ENCODE data around the gene C1D.

C1D gene

DNA sequence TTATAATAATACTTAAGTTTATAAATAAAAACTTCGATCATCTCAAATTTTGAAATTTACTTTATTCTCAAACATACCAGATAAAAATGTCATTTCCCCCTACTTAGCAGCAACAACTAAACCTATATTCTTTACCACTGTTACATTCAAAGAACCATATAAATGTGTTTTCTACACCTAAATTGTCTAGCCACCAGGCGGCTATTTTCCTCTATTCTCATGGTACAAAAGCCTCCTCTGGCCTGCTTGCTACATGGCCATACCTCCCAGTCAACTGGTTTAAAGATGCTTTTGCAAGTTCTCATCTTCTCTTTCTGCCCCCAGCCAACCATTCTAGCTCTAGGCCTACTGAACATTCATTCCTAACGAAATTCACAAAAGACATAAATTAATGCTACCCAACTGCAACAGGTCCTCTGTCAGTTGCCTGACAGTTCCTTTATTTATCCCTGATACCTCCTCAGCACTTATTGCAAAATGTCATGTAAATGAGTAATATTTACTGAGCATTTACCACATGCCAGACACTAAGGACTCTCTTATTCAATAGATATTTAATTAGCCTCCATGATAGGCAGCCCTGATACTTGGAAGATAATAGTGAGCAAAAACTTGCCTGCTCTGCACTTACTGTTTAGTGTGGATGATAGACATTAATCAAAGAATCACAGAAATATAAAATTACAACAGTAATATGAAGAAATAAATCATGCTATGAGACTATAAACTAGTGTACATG is 5.0 kb downstream of the C1D start:
- no peak for DNase-seq (ENCODE audit: low read depth)

GRCh38 chr2:68052717-68053422 is 9.9 kb downstream of the C1D start:
- DNase-seq (ENCODE audit: low read depth), result no peak

DNA sequence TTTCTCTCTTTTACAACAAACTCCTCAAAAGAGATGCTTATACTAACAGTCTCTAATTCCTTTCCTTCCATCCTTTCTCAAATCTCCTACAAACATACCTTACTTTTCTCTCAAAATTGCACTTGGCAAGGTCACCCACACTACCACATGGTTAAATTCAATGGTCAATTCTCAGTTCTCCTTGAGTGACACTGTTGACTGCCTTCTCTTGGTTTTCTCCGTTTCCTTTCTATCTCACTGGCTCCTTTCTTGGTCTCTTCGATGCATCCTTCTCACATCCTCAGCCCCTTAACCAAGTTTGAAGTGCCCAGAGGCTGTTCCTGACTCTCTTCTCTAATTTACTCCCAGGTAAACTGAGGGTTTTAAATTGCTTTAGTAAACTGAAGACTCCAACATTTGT is 12.5 kb downstream of the C1D start:
- DNase-seq (ENCODE audit: low read depth), result no peak

DNA sequence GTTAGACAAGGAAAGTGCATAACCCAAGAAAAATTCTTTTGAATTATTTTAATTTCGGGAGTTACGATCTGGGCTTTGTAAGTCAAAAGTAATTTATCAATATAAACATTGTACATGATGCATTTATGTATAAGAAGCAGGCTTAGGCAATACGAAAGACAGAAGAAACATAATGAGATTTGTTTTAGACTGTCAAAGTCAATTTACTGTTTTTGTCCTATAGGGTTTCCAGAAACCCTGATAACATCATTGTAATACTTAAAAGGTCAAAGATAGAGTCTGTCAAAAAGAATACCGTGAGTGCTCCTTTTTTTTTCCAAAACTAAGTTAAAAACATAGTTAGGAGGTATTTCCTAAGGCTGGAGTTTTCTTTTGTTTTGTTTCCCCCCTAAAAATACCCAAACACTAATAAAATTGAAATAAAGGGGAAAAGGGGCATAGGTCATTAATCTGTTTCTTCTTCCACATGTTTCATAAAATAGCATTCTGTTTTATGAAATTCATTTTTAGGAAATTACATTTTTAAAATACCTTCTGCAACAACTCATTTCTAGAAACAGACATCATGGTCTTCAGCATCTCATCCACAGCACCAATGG is 16.1 kb downstream of the C1D start:
- no peak for DNase-seq (ENCODE audit: low read depth)

DNA sequence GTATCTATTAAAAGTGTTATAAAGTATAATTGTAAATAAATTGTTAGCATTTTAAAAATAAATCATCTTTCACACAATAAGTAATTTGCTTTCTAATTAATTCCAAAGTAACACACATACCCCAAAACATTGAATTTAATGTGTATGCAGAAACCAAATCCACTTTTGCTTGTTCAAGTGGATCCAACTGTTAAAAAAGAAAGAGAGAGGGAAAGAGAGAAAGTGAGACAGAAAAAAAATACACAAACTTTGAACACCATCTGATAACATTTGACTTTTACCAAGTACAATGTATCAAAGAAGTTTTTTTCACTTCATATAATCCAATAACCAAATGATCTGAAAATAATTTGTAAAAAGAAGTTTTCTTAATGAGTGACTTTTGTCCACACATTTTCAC is 16.6 kb downstream of the C1D start:
- DNase-seq (ENCODE audit: low read depth), result no peak

DNA sequence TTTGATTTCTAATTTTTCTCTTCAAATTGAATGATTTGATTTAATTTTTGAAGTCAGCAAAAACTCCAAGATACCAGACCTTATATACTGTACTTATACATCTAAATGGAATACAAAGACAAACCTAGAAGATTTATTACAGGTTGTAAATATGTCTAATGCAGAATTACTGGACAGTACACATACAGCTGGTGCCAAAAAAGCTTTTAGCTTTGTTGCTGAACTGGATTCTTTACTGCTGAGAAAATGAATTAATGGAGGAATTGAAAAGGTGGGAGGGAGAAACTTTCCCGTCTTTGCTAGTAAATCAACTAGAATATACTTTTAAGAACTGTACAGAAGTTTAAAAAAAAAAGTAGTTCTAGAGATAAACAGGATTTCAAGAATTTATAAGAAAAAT is 17.5 kb downstream of the C1D start:
- no peak for DNase-seq (ENCODE audit: low read depth)

GRCh38 chr2:68044099-68044498 is 18.7 kb downstream of the C1D start:
- no peak for DNase-seq (ENCODE audit: low read depth)

GRCh38 chr2:68043695-68044094 is 19.1 kb downstream of the C1D start:
- no peak for DNase-seq (ENCODE audit: low read depth)

GRCh38 chr2:68043032-68043431 is 19.8 kb downstream of the C1D start:
- no peak for DNase-seq (ENCODE audit: low read depth)

DNA sequence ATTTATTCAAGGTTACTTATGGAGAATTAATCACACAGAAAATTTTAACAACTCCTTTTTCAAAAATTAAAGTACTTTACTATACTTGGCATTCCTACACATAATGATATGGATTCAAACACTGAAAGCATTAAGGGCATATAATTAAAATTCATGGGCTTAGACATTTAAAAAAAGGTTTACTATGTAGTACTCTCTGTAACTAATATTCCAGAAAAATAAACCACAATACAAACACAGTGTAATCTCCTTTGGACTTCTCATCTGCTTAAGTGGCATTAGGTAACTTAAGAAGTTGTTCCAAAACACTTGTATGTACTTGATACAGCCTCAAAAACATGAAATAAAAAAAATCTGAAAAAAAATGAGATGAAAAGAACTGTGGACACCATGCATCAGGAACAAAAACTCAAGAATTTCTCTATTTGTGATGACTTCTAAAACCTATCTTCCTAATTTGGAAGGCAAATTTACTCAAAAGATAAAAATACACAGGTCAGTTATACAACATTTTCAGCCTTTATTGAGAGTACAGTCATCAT is 21.0 kb downstream of the C1D start:
- no peak for DNase-seq (ENCODE audit: low read depth)

DNA sequence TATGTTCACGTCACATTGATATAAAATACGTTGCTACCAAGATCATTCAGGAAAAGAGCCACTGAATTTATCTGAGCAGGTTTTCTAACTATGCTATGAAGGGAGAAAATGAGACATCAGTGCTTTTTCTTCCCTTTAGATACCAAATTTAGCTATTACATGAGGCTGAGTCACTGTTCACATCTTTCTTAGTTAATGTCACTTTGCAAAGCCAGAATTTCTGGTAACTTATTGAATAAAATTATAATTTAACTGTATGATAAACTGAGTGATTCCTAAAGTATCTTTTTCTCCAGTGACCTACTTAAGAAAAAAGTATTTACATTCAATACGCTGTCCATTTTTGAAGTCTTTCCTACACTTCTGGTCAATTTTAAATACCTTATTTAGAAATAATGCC is 22.7 kb downstream of the C1D start:
- no peak for DNase-seq (ENCODE audit: low read depth)

GRCh38 chr2:68039317-68039716 is 23.5 kb downstream of the C1D start:
- no peak for DNase-seq (ENCODE audit: low read depth)

DNA sequence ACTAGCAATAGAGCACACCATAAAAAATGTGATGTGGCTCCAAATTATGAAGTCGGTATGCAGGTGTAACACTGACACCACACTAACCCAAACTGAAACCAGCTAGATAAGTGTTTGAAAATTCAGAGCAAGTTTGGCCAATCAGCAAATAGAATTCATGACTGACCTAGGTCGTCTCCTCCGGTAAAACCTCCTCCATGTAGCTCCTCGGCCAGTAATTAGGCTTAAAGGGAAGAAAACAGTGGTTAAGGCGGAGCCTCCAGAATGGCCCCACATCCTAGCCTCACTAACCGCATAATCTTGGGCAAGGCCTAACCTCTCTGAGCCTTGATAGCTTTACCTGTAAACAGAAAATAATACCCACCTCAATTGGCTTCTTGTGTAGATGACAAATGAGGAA is 30.1 kb downstream of the C1D start:
- DNase-seq (ENCODE audit: low read depth), result no peak

GRCh38 chr2:68031542-68032160 is 31.2 kb downstream of the C1D start:
- no peak for DNase-seq (ENCODE audit: low read depth)

DNA sequence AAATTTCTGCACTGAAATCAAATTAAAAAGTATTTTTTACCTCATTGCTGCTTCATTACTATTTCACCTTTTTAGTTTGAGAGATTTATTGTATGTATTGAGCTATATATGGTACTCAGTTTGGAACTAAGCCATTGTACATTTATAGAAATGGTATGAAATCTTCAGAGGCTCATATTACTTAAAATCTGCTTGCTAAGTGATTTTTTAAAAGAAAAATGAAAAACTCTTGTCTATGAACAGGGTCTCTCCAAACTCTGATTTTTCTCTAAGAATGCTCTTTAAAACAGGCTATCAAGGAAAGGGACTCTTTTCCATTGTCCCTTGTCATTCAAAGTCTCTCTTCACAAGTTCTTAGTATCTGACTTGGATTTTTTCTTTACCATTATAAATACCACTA is 31.8 kb downstream of the C1D start:
- DNase-seq (ENCODE audit: low read depth), result no peak

- no peak for DNase-seq (ENCODE audit: low read depth)
Observed at GRCh38 chr2:68030529-68030928, 32.3 kb downstream of the C1D start.

GRCh38 chr2:68027959-68028358 is 34.8 kb downstream of the C1D start:
- no peak for DNase-seq (ENCODE audit: low read depth)

DNA sequence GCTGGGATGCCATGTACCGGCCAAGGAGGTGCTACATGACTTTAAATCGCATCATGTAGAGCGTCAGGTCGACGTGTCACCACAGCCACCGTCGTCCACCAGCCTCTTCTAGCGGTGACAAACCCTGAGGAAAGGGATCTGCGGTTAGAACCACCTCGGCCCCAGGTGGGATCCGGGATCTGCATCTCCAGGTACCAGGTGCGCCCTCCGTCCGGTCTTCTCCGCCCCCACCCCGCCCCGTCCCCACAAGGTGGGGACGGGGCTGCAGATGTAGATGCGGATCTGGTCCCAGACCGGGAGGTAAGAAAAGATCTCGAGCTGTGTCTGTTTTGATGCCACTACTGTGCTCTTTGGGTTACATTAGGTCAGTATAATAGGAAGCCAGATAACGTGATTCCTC is 38.4 kb downstream of the C1D start:
- no peak for DNase-seq (ENCODE audit: low read depth)

DNA sequence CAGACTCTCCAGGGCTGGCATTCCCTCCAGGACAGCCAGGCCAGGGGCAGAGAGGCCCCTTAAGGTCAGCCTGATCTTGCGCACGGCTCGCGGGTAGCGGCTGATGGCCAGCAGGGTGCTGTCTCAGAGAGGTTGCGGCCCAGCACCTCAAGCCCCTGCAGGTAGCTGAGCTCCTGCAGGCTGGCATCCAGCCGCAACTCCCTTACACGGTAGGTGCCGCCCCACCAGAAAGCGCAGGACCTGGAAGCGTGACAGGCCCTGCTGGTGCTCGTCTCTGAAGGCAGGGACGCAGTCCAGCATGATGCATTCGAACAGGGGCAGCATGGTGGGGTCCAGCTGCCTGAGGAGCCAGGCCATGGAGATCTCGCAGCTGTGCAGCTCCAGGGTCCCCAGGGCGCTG is 38.9 kb downstream of the C1D start:
- DNase-seq (ENCODE audit: low read depth), result no peak

DNA sequence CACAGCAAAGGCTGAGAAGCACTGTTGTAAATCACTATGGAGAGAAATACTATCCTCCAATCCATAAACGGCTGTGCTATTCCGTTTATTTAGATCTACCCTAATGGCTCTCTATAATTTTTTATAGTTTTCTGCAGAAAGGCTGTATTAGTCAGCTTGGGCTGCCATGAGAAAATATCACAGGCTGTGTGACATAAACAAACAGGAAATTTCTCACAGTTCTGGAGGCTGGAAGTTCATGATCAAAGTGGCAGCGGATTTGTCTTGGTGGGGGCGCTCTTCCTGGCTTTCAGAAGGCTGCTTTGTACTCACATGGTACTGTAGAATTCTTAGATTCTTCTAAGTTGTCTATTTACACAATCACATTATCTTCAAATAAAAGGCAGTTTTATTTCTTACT is 44.1 kb downstream of the C1D start:
- no peak for DNase-seq (ENCODE audit: low read depth)

GRCh38 chr2:68009526-68009925 is 53.3 kb downstream of the C1D start:
- DNase-seq (ENCODE audit: low read depth), result no peak

DNA sequence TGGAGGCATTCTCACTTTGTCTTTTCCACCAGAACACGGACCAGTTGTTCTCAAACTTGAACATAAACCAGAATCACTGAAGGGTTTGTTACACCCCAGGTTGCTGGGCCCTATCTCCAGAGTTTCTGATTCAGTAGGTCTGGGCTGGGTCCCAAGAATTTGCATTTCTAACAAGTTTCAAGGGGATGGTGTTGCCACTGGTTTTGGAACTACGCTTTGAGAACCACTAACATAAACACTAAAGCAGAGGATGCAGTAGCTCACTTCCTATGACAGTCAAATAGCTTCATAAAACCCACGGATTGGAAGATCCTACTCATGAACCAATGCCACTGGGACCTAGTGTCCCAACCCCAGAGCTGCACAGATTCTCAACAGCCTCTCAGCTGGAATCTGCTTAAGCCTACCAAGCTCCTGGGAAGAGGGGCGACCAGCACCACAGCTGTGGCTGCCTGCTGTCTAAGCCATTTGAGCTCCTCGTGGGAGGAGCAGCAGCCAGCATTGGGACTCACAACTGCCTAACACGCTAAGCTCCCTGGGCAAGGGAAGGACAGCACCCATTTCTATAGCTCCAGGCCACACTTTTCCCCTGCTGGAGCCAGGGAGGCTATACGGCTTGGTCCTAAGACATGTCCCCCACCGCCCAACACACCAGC is 62.5 kb downstream of the C1D start:
- DNase-seq (ENCODE audit: low read depth), result no peak
